H1 (cell line): Measurements from ENCODE around the gene RAP2A. TPM values are rescaled to one million over a fixed set of nuclear protein-coding genes. Genes with fewer than 3 reads are reported as not detected.

Experiments used
- CTCF ChIA-PET: fragments of 300-600 bp; sonication (Branson Sonifier 250); formaldehyde crosslinking; loops from one replicate; lab custom pipeline; 2021; ENCODE audit not compliant: partially characterized antibody; lab: Charles Lee
- POLR2A ChIA-PET: fragments of 300-600 bp; sonication (Branson Sonifier 250); formaldehyde crosslinking; loops from one replicate; lab custom pipeline; 2021; ENCODE audit warnings: inconsistent platforms; ENCODE audit not compliant: partially characterized antibody; lab: Charles Lee
- DNase-seq, 2 experiments: peaks; one replicate each; pipeline versions ENCODE4 v3.0.0 to v3.0.0-alpha.2; 2010 to 2022; ENCODE audit warnings: low spot score in 2 of 2, low read depth in 1 of 2, mixed read lengths in 1 of 2
- FAIRE-seq: peaks from 2 replicates; lab custom pipeline; 2011; peaks lifted over from hg19 to GRCh38; lab: Jason Lieb, UNC
- H2AFZ ChIP-seq: 2 replicates; pipeline ENCODE4 v1.8.1; 2012; ENCODE audit warnings: low read length, inconsistent platforms
- H2AK5ac ChIP-seq: 2 replicates; pipeline ENCODE4 v1.6.1; 2013; ENCODE audit warnings: low read depth, low read length
- H2BK120ac ChIP-seq: replicated peaks from 2 replicates; pipeline ENCODE3; 2013; ENCODE audit warnings: low read depth, low read length, inconsistent platforms
- H2BK12ac ChIP-seq: 2 replicates; pipeline ENCODE4 v1.6.1; 2013; ENCODE audit warnings: low read depth, low read length
- H2BK15ac ChIP-seq: 2 replicates; pipeline ENCODE4 v1.6.1; 2013; ENCODE audit warnings: low read length
- H2BK20ac ChIP-seq: 2 replicates; pipeline ENCODE4 v1.6.1; 2013; ENCODE audit warnings: low read length
- H2BK5ac ChIP-seq: 2 replicates; pipeline ENCODE4 v1.6.1; 2013; ENCODE audit warnings: low read depth, low read length
- H3K14ac ChIP-seq: 2 replicates; pipeline ENCODE4 v1.6.1; 2013; ENCODE audit warnings: inconsistent platforms; ENCODE audit not compliant: insufficient read length
- H3K18ac ChIP-seq: 2 replicates; pipeline ENCODE4 v1.6.1; 2013; ENCODE audit warnings: low read length; ENCODE audit errors: extremely low read depth
- H3K23ac ChIP-seq: 2 replicates; pipeline ENCODE4 v1.6.1; 2013; ENCODE audit warnings: inconsistent platforms; ENCODE audit not compliant: insufficient read length
- H3K23me2 ChIP-seq: 2 replicates; pipeline ENCODE4 v1.6.1; 2013; ENCODE audit warnings: low read depth, low read length
- H3K27ac ChIP-seq: 2 replicates; pipeline ENCODE4 v1.6.1; 2011; ENCODE audit warnings: low read depth, low read length, inconsistent platforms
- H3K27me3 ChIP-seq, 4 experiments: replicated peaks in 1 of 4; 1 replicate in 1 of 4; 2 replicates in 3 of 4; pipeline versions ENCODE4 v1.6.1 to v1.8.1; 2011 to 2013; ENCODE audit warnings: low read length in 3 of 4, mild to moderate bottlenecking in 3 of 4, inconsistent platforms in 2 of 4, mixed read lengths in 2 of 4, moderate library complexity in 1 of 4; ENCODE audit not compliant: control insufficient read depth in 3 of 4, insufficient read depth in 3 of 4; ENCODE audit errors: extremely low read depth in 1 of 4
- H3K36me3 ChIP-seq, 4 experiments: 2 replicates each; pipeline versions ENCODE4 v1.6.1 to v1.8.1; 2011 to 2013; ENCODE audit warnings: mild to moderate bottlenecking in 4 of 4, low read length in 3 of 4, moderate library complexity in 2 of 4, control low read depth in 1 of 4, inconsistent platforms in 1 of 4; ENCODE audit not compliant: insufficient read depth in 4 of 4, control insufficient read depth in 2 of 4
- H3K4ac ChIP-seq: replicated peaks from 2 replicates; pipeline ENCODE3; 2013; ENCODE audit warnings: low read length, low read depth, mixed read lengths, inconsistent platforms; ENCODE audit not compliant: insufficient read length
- H3K4me1 ChIP-seq, 4 experiments: replicated peaks in 1 of 4; 1 replicate in 1 of 4; 2 replicates in 3 of 4; pipeline versions ENCODE4 v1.6.1 to v1.8.1; 2011 to 2013; ENCODE audit warnings: low read length in 3 of 4, inconsistent platforms in 2 of 4, mixed read lengths in 1 of 4; ENCODE audit not compliant: insufficient read depth in 4 of 4, control insufficient read depth in 3 of 4
- H3K4me2 ChIP-seq, 2 experiments: 2 replicates each; pipeline versions ENCODE4 v1.6.1 to v1.8.1; 2011 to 2013; ENCODE audit warnings: low read depth in 2 of 2, low read length in 2 of 2, control low read depth in 1 of 2, inconsistent platforms in 1 of 2, mild to moderate bottlenecking in 1 of 2; ENCODE audit not compliant: insufficient read depth in 1 of 2
- H3K4me3 ChIP-seq, 4 experiments: fragments of 200-600, 300-600 bp in 1 of 4; sonication (generic), shearing (Covaris generic), sonication (Bioruptor Twin) in 1 of 4; 2 replicates each; pipeline versions ENCODE4 v1.5.1 to v1.8.1; 2011 to 2016; ENCODE audit warnings: low read length in 4 of 4, low read depth in 3 of 4, control low read depth in 2 of 4, inconsistent platforms in 2 of 4, mild to moderate bottlenecking in 2 of 4, mixed read lengths in 1 of 4, moderate library complexity in 1 of 4; ENCODE audit not compliant: insufficient read depth in 2 of 4; ENCODE audit errors: extremely low read depth in 1 of 4
- H3K56ac ChIP-seq: replicated peaks from 2 replicates; pipeline ENCODE3; 2013; ENCODE audit warnings: low read depth, mild to moderate bottlenecking, mixed read lengths, low read length, inconsistent platforms; ENCODE audit not compliant: insufficient read length
- H3K79me1 ChIP-seq: 2 replicates; pipeline ENCODE4 v1.6.1; 2013; ENCODE audit warnings: low read depth, low read length, control low read depth
- H3K79me2 ChIP-seq, 2 experiments: 2 replicates each; pipeline versions ENCODE4 v1.6.1 to v1.8.1; 2012 to 2013; ENCODE audit warnings: low read length in 2 of 2, mild to moderate bottlenecking in 2 of 2, inconsistent platforms in 1 of 2; ENCODE audit not compliant: insufficient read depth in 2 of 2, control insufficient read depth in 1 of 2
- H3K9ac ChIP-seq, 4 experiments: replicated peaks in 1 of 4; 1 replicate in 1 of 4; 2 replicates in 3 of 4; pipeline versions ENCODE4 v1.6.1 to v1.8.1; 2011 to 2013; ENCODE audit warnings: low read depth in 3 of 4, low read length in 3 of 4, control low read depth in 2 of 4, mild to moderate bottlenecking in 2 of 4, moderate library complexity in 2 of 4, inconsistent platforms in 1 of 4; ENCODE audit errors: extremely low read depth in 1 of 4
- H3K9me3 ChIP-seq, 2 experiments: 2 replicates each; pipeline versions ENCODE4 v1.6.1 to v1.8.1; 2012 to 2013; ENCODE audit warnings: mild to moderate bottlenecking in 2 of 2, moderate library complexity in 2 of 2, control low read depth in 1 of 2, inconsistent platforms in 1 of 2, low read depth in 1 of 2, low read length in 1 of 2, mixed read lengths in 1 of 2; ENCODE audit not compliant: insufficient read depth in 2 of 2
- H4K20me1 ChIP-seq, 2 experiments: replicated peaks in 1 of 2; 2 replicates each; pipeline versions ENCODE3 to v1.8.1; 2011 to 2013; ENCODE audit warnings: inconsistent platforms in 2 of 2, low read length in 2 of 2, mild to moderate bottlenecking in 1 of 2; ENCODE audit not compliant: insufficient read depth in 2 of 2, control insufficient read depth in 1 of 2
- H4K5ac ChIP-seq: 2 replicates; pipeline ENCODE4 v1.6.1; 2013; ENCODE audit warnings: low read length, low read depth, mixed read lengths, inconsistent platforms; ENCODE audit not compliant: insufficient read length
- H4K8ac ChIP-seq: 2 replicates; pipeline ENCODE4 v1.8.0; 2013; ENCODE audit warnings: mild to moderate bottlenecking, moderate library complexity, low read length, inconsistent platforms; ENCODE audit not compliant: insufficient read depth; ENCODE audit errors: extremely low read depth
- H4K91ac ChIP-seq: replicated peaks from 2 replicates; pipeline ENCODE3; 2013; ENCODE audit warnings: low read length, mixed read lengths, inconsistent platforms; ENCODE audit not compliant: insufficient read length
- GABPA ChIP-seq: IDR thresholded peaks from 2 replicates; pipeline ENCODE4 v1.6.1; 2011; ENCODE audit warnings: mild to moderate bottlenecking, low read length, moderate library complexity, borderline replicate concordance; ENCODE audit not compliant: insufficient read depth
- WGBS, 2 experiments: shearing (Covaris generic) in 1 of 2; methylation state at CpG; one replicate each; pipeline versions ENCODE4 v1.1.6 to v1.1.7; 2013 to 2015; ENCODE audit warnings: low lambda C conversion rate in 2 of 2, mixed read lengths in 2 of 2, inconsistent platforms in 1 of 2, low coverage in 1 of 2, missing lambda C conversion rate in 1 of 2; ENCODE audit not compliant: insufficient replicate concordance in 2 of 2, insufficient coverage in 1 of 2, insufficient read length in 1 of 2; ENCODE audit errors: extremely low coverage in 1 of 2, missing lambda C conversion rate in 1 of 2; 5-methylcytosine and 5-hydroxymethylcytosine counted together
- polyA plus RNA-seq, 7 experiments: library from polyadenylated mRNA; depleted of rRNA in 3 of 7; stranded (reverse) in 5 of 7; unstranded in 2 of 7; fragments of >200 nt in 5 of 7; fragments of 200-250 nt in 2 of 7; gene quantifications; 1 replicate in 5 of 7; 2 replicates in 1 of 7; 4 replicates in 1 of 7; pipeline versions ENCODE4 v1.2.1 to v1.2.3, GENCODE V29; 2011 to 2013; ENCODE audit warnings: missing spikeins in 2 of 7, mixed read lengths in 2 of 7
- total RNA-seq: library from RNA; stranded (reverse); fragmentation: NEBNext Ultra II Directional; extraction: Animal tissue kit (Norgen Biotek cat#: 25700); gene quantifications from 2 replicates; pipeline ENCODE4 v1.2.1, GENCODE V29; 2021

RAP2A gene
- total and polyA plus RNA-seq, 2 of the 8 experiments (the other 6 are each of a cell fraction or from before 2014, with no cell fraction given), result 8.4 to 43.4 TPM

DNA sequence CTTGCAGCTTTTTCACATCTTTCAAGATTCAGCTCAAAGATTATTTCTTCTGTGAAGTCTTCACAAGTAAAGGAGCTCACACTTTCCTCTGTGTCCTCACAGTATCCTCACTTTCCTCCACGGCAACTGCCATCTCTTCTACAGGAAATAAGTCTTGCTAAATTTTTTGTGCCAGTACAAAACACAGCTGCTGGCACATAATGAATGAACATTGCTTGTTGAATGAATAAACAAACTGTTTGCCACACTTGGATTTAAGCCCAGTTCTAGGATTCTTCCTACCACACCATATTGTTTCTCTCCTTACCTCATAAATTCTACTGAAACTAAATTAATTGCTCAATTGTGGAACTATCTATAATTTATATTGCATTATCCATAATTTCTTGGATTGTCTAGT lies 59.5 kb downstream of the RAP2A start:
- H3K27ac ChIP-seq, result no peak overlapping the region
- ChIA-PET CTCF (interaction anchor here (1.3 kb wide), 2 partner anchors 13 to 23 kb away, joined by 3 to 4 read pairs; no protein-coding TSS in a partner anchor), POLR2A (no interaction called here)
- H3K4ac ChIP-seq, result no peak overlapping the region
- no peak overlapping the region for H2BK20ac ChIP-seq
- no peaks in the 10 kb centered on the region for H3K27me3 ChIP-seq
- H3K4me3 ChIP-seq, result no peak overlapping the region
- no peak overlapping the region for H4K5ac ChIP-seq
- no peaks in the 10 kb centered on the region for H3K9me3 ChIP-seq
- H2BK5ac ChIP-seq, result no peak overlapping the region
- no peak overlapping the region for H3K14ac ChIP-seq
- H3K23me2 ChIP-seq, result no peaks in the 10 kb centered on the region
- H2BK120ac ChIP-seq, result no peak overlapping the region
- FAIRE-seq, result no peak
- H4K20me1 ChIP-seq, result no peaks in the 10 kb centered on the region
- H2BK12ac ChIP-seq, result no peak overlapping the region
- H3K56ac ChIP-seq, result no peak overlapping the region
- H4K8ac ChIP-seq, result no peak overlapping the region
- H3K4me2 ChIP-seq, result no peak overlapping the region
- H3K9ac ChIP-seq, result no peak overlapping the region
- H3K36me3 ChIP-seq, result no peaks in the 10 kb centered on the region
- no peaks in the 10 kb centered on the region for H3K79me1 ChIP-seq
- H3K18ac ChIP-seq, result no peak overlapping the region
- H4K91ac ChIP-seq, result no peak overlapping the region
- H3K4me1 ChIP-seq, result no peaks in the 10 kb centered on the region
- TF ChIP-seq GABPA, result no peak
- no peak for DNase-seq
- H3K23ac ChIP-seq, result no peak overlapping the region
- H2BK15ac ChIP-seq, result no peak overlapping the region
- H2AK5ac ChIP-seq, result no peak overlapping the region
- no peak overlapping the region for H2AFZ ChIP-seq
- WGBS, 2 experiments, result 92% methylated on average over 1 of the region's 1 CpG; no CpG with 5 or more reads in 1 of the 2 experiments
- no peaks in the 10 kb centered on the region for H3K79me2 ChIP-seq
